ENCODE data around the gene ERBB4. TPM values are rescaled to one million over a fixed set of nuclear protein-coding genes. Genes with fewer than 3 reads are reported as not detected.

ERBB4 gene
- total RNA-seq, 1 donor from 2014 or later = 22.6 TPM

DNA sequence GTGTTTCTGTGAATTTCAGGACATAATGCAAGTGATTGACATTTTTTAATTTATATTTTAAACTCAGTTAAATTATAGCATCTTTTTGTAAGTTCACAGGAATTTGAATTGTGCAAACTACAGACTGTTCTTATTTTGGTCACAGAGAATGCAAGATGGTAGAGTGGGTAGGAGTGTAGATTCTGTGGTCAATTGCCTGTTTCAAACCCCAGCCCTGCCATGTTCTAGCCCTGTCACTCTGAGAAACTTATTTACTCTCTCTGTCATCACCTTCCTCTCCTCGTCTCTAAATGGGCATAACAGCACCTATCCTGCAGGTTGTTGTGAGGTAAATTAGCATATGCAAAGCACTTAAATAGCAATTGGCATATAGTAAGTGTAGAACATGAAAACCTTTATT lies 1102.4 kb downstream of the ERBB4 start:
- intact Hi-C loops (cut with DNase I) = no loop called here
- Histone ChIP-seq H3K4me1 (no peaks in the 10 kb centered on the region), H3K9me3 (no peaks in the 10 kb centered on the region), H3K27ac (no peak overlapping the region), H3K4me3 (no peak overlapping the region), H3K27me3 (no peaks in the 10 kb centered on the region), H3K36me3 (no peaks in the 10 kb centered on the region)
- DNase-seq (no peak), ATAC-seq (no peak)
- TF ChIP-seq, protein P1, sequence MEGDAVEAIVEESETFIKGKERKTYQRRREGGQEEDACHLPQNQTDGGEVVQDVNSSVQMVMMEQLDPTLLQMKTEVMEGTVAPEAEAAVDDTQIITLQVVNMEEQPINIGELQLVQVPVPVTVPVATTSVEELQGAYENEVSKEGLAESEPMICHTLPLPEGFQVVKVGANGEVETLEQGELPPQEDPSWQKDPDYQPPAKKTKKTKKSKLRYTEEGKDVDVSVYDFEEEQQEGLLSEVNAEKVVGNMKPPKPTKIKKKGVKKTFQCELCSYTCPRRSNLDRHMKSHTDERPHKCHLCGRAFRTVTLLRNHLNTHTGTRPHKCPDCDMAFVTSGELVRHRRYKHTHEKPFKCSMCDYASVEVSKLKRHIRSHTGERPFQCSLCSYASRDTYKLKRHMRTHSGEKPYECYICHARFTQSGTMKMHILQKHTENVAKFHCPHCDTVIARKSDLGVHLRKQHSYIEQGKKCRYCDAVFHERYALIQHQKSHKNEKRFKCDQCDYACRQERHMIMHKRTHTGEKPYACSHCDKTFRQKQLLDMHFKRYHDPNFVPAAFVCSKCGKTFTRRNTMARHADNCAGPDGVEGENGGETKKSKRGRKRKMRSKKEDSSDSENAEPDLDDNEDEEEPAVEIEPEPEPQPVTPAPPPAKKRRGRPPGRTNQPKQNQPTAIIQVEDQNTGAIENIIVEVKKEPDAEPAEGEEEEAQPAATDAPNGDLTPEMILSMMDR (IDR thresholded peaks at IDR 0.05) = no peak

DNA sequence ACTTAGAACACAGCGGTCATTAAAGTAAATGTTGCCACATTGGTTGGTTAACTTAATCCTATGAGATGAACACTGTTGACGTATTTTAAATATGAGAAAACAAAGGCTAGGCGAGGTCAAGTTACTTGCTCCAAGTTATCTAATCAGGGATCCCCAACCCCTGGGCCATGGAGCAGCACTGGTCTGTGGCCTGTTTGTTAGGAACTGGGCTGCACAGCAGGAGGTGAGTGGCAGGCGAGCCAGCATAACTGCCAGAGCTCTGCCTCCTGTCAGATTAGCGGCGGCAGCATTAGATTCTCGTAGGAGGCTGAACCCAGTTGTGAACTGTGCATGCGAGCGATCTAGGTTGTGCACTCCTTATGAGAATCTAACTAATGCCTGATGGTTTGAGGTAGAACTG lies 1103.3 kb downstream of the ERBB4 start:
- Histone ChIP-seq H3K4me3 (no peak overlapping the region), H3K27me3 (no peaks in the 10 kb centered on the region), H3K4me1 (no peaks in the 10 kb centered on the region), H3K27ac (no peak overlapping the region), H3K36me3 (no peaks in the 10 kb centered on the region), H3K9me3 (no peaks in the 10 kb centered on the region)
- intact Hi-C loops (cut with DNase I) = no loop called here
- ATAC-seq (no peak), DNase-seq (no peak)
- TF ChIP-seq, protein P1 (IDR thresholded peaks at IDR 0.05) = no peak

DNA sequence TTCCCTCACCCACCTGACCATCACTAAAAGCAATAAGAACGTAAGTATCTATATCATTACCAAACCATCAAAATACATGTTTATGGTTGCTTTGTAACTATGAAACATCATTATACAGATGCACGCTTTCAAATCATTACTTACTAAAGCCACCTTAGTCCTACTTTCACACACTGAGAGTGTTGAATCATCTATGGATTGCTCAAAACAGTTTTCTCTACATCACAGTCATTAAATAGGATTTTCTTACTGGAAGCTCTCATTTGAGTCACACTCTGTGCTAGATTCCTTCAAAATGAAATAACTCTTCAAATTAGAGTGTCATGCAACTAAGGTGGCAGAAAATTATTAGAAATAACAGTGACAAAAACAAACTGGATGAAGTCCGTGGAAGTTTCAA lies 1103.8 kb downstream of the ERBB4 start:
- Histone ChIP-seq H3K4me3 (no peak overlapping the region), H3K9me3 (no peaks in the 10 kb centered on the region), H3K27me3 (no peaks in the 10 kb centered on the region), H3K36me3 (no peaks in the 10 kb centered on the region), H3K27ac (no peak overlapping the region), H3K4me1 (no peaks in the 10 kb centered on the region)
- DNase-seq (no peak), ATAC-seq (no peak)
- intact Hi-C loops (cut with DNase I) = no loop called here
- TF ChIP-seq, protein P1 (IDR thresholded peaks at IDR 0.05) = no peak

DNA sequence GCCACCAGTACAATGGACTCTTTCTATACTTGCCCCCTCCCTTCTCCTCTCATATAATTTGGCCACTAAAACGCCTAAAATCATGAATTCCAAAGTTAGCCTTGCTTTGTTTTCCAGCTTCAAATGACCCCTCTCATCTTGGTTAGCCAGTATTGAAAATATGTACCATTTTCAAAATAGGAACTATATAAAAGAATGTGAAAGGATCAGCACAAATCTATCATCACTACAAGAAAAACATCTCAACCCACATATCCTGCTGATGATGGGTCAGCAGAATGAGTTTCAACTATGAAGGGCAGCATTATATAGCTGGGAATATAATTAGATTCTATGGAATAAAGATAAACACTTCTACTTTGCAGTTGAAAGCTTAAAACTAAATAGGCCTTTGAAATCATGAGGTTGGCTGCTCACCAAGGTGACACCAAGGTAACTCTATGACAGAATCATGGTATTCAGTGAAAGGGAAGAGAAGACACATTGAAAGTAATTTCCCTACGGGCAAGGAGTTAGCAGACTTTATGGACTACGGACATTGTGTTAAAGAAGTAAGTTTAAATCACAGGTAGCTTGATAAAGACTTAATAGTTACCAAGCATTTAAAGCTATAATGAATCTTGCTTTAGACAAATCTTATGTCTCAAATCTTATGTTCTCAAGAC lies 1109.2 kb downstream of the ERBB4 start:
- TF ChIP-seq, protein P1 (IDR thresholded peaks at IDR 0.05) = no peak
- Histone ChIP-seq H3K27me3 (no peaks in the 10 kb centered on the region), H3K27ac (no peak overlapping the region), H3K9me3 (no peaks in the 10 kb centered on the region), H3K4me1 (no peaks in the 10 kb centered on the region), H3K36me3 (no peaks in the 10 kb centered on the region), H3K4me3 (no peak overlapping the region)
- intact Hi-C loops (cut with DNase I) = no loop called here
- ATAC-seq (no peak), DNase-seq (no peak)

DNA sequence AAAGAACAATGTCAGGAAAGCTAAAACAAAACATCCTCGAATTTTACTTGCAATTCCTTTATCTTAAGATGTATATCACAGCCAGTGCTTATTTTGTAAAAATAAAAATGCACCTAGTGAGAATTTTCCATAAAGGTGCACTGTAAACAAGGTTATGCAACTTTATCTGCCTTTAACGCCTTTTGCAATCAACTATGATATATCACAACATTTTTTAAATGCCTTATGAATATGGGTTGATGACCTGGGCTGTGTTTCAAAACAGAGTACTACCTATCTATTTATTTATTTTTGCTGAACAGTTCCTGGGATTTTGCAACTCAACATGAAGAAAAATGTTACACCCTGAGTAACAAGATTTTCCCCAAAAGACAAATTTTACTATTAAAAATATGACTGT lies 1112.4 kb downstream of the ERBB4 start:
- Histone ChIP-seq H3K27me3 (no peaks in the 10 kb centered on the region), H3K9me3 (no peaks in the 10 kb centered on the region), H3K4me1 (no peaks in the 10 kb centered on the region), H3K36me3 (no peaks in the 10 kb centered on the region), H3K4me3 (no peak overlapping the region), H3K27ac (no peak overlapping the region)
- TF ChIP-seq, protein P1 (IDR thresholded peaks at IDR 0.05) = no peak
- intact Hi-C loops (cut with DNase I) = no loop called here
- ATAC-seq = no peak
- DNase-seq = no peak

DNA sequence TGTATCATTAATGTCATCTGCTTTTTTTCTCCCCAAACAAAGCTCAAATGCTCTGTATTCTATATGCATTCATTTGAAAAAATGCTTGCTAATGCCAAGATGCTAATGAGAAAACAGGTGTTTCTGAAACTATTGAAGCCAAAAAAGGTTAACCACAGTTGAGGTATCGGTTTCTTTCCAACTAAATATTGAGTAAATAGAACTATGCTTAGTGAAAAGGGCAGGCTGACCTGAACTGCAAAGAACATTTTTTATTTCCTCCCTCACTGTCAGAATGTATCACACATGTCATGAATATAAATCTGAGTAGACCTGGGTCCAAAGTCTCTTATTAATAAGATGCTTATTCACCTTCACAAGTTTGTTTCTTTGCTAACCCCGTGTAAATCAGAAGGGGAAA lies 1115.6 kb downstream of the ERBB4 start:
- Histone ChIP-seq H3K27me3 (no peaks in the 10 kb centered on the region), H3K4me1 (no peaks in the 10 kb centered on the region), H3K9me3 (no peaks in the 10 kb centered on the region), H3K4me3 (no peak overlapping the region), H3K36me3 (no peaks in the 10 kb centered on the region), H3K27ac (no peak overlapping the region)
- ATAC-seq (no peak), DNase-seq (no peak)
- intact Hi-C loops (cut with DNase I) = no loop called here
- TF ChIP-seq, protein P1 (IDR thresholded peaks at IDR 0.05) = no peak

All from upper lobe of right lung (tissue), 1 donor.